Measurements from ENCODE around the gene RAB37. TPM values are rescaled to one million over a fixed set of nuclear protein-coding genes. Genes with fewer than 3 reads are reported as not detected.

RAB37 gene
- total and polyA plus RNA-seq, 10 donors: 16.6 to 37.6 (median 24.0) TPM

- Histone ChIP-seq H3K9me3 (no peaks in the 10 kb centered on the region), H3K36me3 (peaks cover 0 to 96% (median 0%) of the 10 kb centered on the region in 6 donors), H3K27me3 (replicated peaks in 1 of 7) (peaks cover 0 to 26% (median 0%) of the 10 kb centered on the region in 7 donors), H3K4me3 (no peak overlapping the region), H3K4me1 (peaks cover 0 to 18% (median 0%) of the 10 kb centered on the region in 6 donors), H3K27ac (no peak overlapping the region)
- TF ChIP-seq POLR2A (IDR thresholded peaks at IDR 0.05) (no peak), POLR2AphosphoS5 (IDR thresholded peaks at IDR 0.05) (no peak), CTCF (IDR thresholded peaks at IDR 0.05 in 8 of 11, conservative IDR thresholded peaks at IDR 0.05 in 3 of 11) (no peak)
- no peak for DNase-seq
- intact Hi-C loops (cut with DNase I; ENCODE audit: low total_unique reads): no loop called here
- WGBS, 5 donors: 77 to 88% (median 83%) methylated on average over 9 of the region's 9 CpGs
These were observed 37.8 kb upstream of the RAB37 start for GRCh38 chr17:74699236-74699635.

GRCh38 chr17:74702116-74702871 lies 34.8 kb upstream of the RAB37 start:
- Histone ChIP-seq H3K4me1 (peaks cover 0 to 18% (median 0%) of the 10 kb centered on the region in 6 donors), H3K36me3 (peaks cover 0 to 77% (median 0%) of the 10 kb centered on the region in 6 donors), H3K9me3 (no peaks in the 10 kb centered on the region), H3K4me3 (no peak overlapping the region), H3K27me3 (replicated peaks in 1 of 7) (peaks cover 0 to 14% (median 0%) of the 10 kb centered on the region in 7 donors), H3K27ac (no peak overlapping the region)
- intact Hi-C loops (cut with DNase I; ENCODE audit: low total_unique reads): no loop called here
- no peak for DNase-seq
- TF ChIP-seq POLR2AphosphoS5 (IDR thresholded peaks at IDR 0.05) (no peak), CTCF (IDR thresholded peaks at IDR 0.05 in 8 of 11, conservative IDR thresholded peaks at IDR 0.05 in 3 of 11) (no peak), POLR2A (IDR thresholded peaks at IDR 0.05) (no peak)
- WGBS, 5 donors: 71 to 81% (median 73%) methylated on average over 9 of the region's 9 CpGs

- H3K27me3 ChIP-seq (replicated peaks in 1 of 7): peaks cover 0 to 14% (median 0%) of the 10 kb centered on the region in 7 donors
- intact Hi-C loops (cut with DNase I; ENCODE audit: low total_unique reads): no loop called here
- no peak for TF ChIP-seq CTCF (IDR thresholded peaks at IDR 0.05 in 8 of 11, conservative IDR thresholded peaks at IDR 0.05 in 3 of 11)
- TF ChIP-seq POLR2AphosphoS5 (IDR thresholded peaks at IDR 0.05): no peak
- no peak for TF ChIP-seq POLR2A (IDR thresholded peaks at IDR 0.05)
- H3K4me1 ChIP-seq: peaks cover 0 to 10% (median 0%) of the 10 kb centered on the region in 6 donors
- H3K36me3 ChIP-seq: peaks cover 0 to 67% (median 0%) of the 10 kb centered on the region in 6 donors
- no peaks in the 10 kb centered on the region for H3K9me3 ChIP-seq
- WGBS, 5 donors: 50 to 80% (median 73%) methylated on average over 1 to 2 of the region's 2 CpGs
- no peak overlapping the region for H3K4me3 ChIP-seq
- peak; percentile 54 for DNase-seq
- no peak overlapping the region for H3K27ac ChIP-seq
These were observed 33.7 kb upstream of the RAB37 start for GRCh38 chr17:74703311-74703710.

- intact Hi-C loops (cut with DNase I; ENCODE audit: low total_unique reads): no loop called here
- Histone ChIP-seq H3K27ac (no peak overlapping the region), H3K9me3 (no peaks in the 10 kb centered on the region), H3K27me3 (replicated peaks in 1 of 7) (peaks cover 0 to 9% (median 0%) of the 10 kb centered on the region in 7 donors), H3K4me1 (peaks cover 0 to 15% (median 0%) of the 10 kb centered on the region in 6 donors), H3K36me3 (peaks cover 0 to 56% (median 0%) of the 10 kb centered on the region in 6 donors), H3K4me3 (no peak overlapping the region)
- TF ChIP-seq POLR2AphosphoS5 (IDR thresholded peaks at IDR 0.05) (no peak), POLR2A (IDR thresholded peaks at IDR 0.05) (no peak), CTCF (IDR thresholded peaks at IDR 0.05 in 8 of 11, conservative IDR thresholded peaks at IDR 0.05 in 3 of 11) (no peak)
- 84 to 90% (median 85%) methylated on average over 8 of the region's 8 CpGs for WGBS, 5 donors
- DNase-seq: peak; percentile 14
These were observed 32.5 kb upstream of the RAB37 start for GRCh38 chr17:74704544-74704943.

Measured in spleen (tissue), 11 donors.